Measurements from ENCODE around the gene TEX261.
A peak's percentile ranks its signal among the peaks of the same experiment; 100 is the strongest.
"Not testable (repeated sequence)": the region's sequence is repeated elsewhere in the genome, so short reads cannot be mapped to it uniquely, and the experiment has no call there.

Gene TEX261

GRCh38 chr2:71000780-71001591 lies 6.3 kb upstream of the TEX261 start:
- no peak for TF ChIP-seq TAF1 (IDR thresholded peaks at IDR 0.05; ENCODE audit: low read depth, low read length)
- TF ChIP-seq SPI1 (IDR thresholded peaks at IDR 0.05; ENCODE audit: low read depth, low read length), result no peak
- TF ChIP-seq PAX5 (IDR thresholded peaks at IDR 0.05; ENCODE audit: insufficient read depth, low read length, severe bottlenecking), result no peak
- no peak for TF ChIP-seq POLR2A (IDR thresholded peaks at IDR 0.05; ENCODE audit: low read depth, low read length)
- peak; percentile 93 for FAIRE-seq
- DNase-seq (ENCODE audit: insufficient read length, low spot score), result peak; percentile 71

DNA sequence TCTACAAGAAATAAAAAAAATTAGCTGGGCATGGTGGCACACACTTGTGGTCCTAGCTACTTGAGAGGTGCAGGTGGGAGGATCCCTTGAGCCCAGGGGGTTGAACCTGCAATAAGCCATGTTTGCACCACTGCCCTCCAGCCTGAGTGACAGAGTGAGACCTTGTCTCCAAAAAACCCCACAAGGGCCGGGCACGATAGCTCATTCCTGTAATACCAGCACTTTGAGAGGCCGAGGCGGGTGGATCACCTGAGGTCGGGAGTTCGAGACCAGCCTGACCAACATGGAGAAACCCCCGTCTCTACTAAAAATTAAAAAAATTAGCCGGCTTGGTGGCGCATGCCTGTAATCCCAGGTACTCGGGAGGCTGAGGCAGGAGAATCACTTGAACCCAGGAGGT lies 5.3 kb upstream of the TEX261 start:
- not testable (repeated sequence) for FAIRE-seq

GRCh38 chr2:70999362-70999761 lies 4.7 kb upstream of the TEX261 start:
- no peak for TF ChIP-seq PAX5 (IDR thresholded peaks at IDR 0.05; ENCODE audit: insufficient read depth, low read length, severe bottlenecking)
- no peak for TF ChIP-seq TAF1 (IDR thresholded peaks at IDR 0.05; ENCODE audit: low read depth, low read length)
- no peak for TF ChIP-seq POU2F2 (IDR thresholded peaks at IDR 0.05; ENCODE audit: low read depth, low read length)
- TF ChIP-seq SPI1 (IDR thresholded peaks at IDR 0.05; ENCODE audit: low read depth, low read length), result no peak
- no peak for TF ChIP-seq POLR2A (IDR thresholded peaks at IDR 0.05; ENCODE audit: low read depth, low read length)
- no peak for TF ChIP-seq POLR2AphosphoS5 (IDR thresholded peaks at IDR 0.05; ENCODE audit: low read depth, low read length)
- FAIRE-seq (no peak), DNase-seq (ENCODE audit: insufficient read length, low spot score) (no peak)

More for the DNA sequence above, 5.3 kb upstream of the TEX261 start:
- not testable (repeated sequence) for DNase-seq (ENCODE audit: insufficient read length, low spot score)

GRCh38 chr2:70998885-70999284 lies 4.2 kb upstream of the TEX261 start:
- DNase-seq (ENCODE audit: insufficient read length, low spot score); FAIRE-seq: not testable (repeated sequence)

GRCh38 chr2:70995426-70995729 lies 705 bp upstream of the TEX261 start:
- FAIRE-seq (no peak), DNase-seq (ENCODE audit: insufficient read length, low spot score) (peak; percentile 54)
- no peak for TF ChIP-seq SPI1 (IDR thresholded peaks at IDR 0.05; ENCODE audit: low read depth, low read length)
- no peak for TF ChIP-seq POLR2A (IDR thresholded peaks at IDR 0.05; ENCODE audit: low read depth, low read length)
- no peak for TF ChIP-seq POU2F2 (IDR thresholded peaks at IDR 0.05; ENCODE audit: low read depth, low read length)
- TF ChIP-seq TAF1 (IDR thresholded peaks at IDR 0.05; ENCODE audit: low read depth, low read length), result no peak
- TF ChIP-seq PAX5 (IDR thresholded peaks at IDR 0.05; ENCODE audit: insufficient read depth, low read length, severe bottlenecking), result no peak
- TF ChIP-seq POLR2AphosphoS5 (IDR thresholded peaks at IDR 0.05; ENCODE audit: low read depth, low read length), result no peak

GRCh38 chr2:70994009-70994698 lies 519 bp downstream of the TEX261 start:
- FAIRE-seq, result peak; percentile 75
- TF ChIP-seq POLR2A (IDR thresholded peaks at IDR 0.05; ENCODE audit: low read depth, low read length), result no peak
- TF ChIP-seq SPI1 (IDR thresholded peaks at IDR 0.05; ENCODE audit: low read depth, low read length), result no peak
- TF ChIP-seq TAF1 (IDR thresholded peaks at IDR 0.05; ENCODE audit: low read depth, low read length), result 0 out of 2 replicates have a peak, but pooled peaks have one; percentile 13
- no peak for TF ChIP-seq POLR2AphosphoS5 (IDR thresholded peaks at IDR 0.05; ENCODE audit: low read depth, low read length)

DNA sequence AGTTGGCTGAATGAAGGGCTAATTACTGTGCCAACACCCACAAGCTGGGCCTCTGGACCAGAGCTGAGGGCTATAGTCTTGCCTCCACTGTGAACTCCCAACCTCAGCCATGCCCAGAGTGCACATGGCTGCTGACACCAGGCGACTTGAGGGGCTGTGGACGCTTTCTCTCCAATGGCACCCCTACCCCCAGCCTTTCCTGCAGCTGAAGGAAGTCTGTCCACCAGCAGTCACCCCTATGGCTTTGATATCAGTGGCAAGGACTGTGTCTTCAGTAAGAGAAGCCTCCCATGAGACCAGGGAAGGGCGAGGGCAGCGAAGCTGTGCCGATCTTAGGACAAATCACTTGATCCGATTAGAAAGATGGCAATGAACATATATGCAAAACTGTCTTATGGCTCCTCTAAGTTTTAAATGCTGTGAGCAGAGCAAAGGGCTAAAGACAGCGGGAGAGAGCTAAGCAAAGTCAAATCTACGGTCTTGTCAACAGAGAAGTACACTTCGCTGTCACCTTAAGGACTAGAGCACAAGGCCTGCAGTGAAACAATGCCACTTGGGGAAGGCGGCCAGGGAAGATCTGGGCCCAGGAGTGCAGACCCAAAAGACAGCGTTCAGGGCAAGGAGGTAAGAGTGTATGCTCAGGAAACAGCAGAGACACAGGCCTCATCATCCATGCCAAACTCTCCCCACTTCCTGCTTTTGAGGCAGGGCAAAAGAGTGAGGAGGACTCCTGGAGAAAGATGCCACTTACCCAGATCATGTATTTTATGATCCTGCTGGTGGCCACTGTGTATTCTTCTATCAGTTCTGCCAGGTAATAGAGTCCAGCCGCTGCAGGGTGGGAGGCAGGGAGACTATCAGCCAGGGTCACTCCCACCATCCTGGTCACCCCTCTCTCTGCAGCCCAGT lies 1.5 kb downstream of the TEX261 start:
- TF ChIP-seq POLR2A (IDR thresholded peaks at IDR 0.05; ENCODE audit: low read depth, low read length) (no peak), SPI1 (IDR thresholded peaks at IDR 0.05; ENCODE audit: low read depth, low read length) (peak; percentile 32; the same call in 1 of the 2 replicates)
- DNase-seq (ENCODE audit: insufficient read length, low spot score) (no peak), FAIRE-seq (no peak)

More at GRCh38 chr2:70994009-70994698, 519 bp downstream of the TEX261 start:
- peak; percentile 37 for DNase-seq (ENCODE audit: insufficient read length, low spot score)

DNA sequence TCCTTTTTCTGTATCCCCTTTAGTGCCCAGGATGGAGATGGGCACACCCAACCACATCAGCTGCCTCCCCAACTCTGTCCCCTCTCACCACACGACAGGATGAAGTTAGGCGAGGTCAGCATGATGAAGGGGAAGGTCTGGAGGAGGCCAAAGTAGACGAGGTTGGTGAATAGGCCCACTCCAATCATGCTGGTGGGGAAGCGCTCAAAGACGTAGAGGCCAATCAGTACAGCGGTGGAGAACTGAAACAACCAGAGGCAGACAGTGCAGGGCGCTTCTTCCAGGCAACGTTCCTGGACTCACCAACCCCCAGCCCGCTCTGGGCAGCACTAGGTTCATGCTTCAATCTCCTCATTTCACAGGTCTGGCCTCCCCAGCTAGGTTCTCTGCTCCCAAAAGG lies 2.9 kb downstream of the TEX261 start:
- DNase-seq (ENCODE audit: insufficient read length, low spot score), result no peak
- TF ChIP-seq SPI1 (IDR thresholded peaks at IDR 0.05; ENCODE audit: low read depth, low read length) (no peak), POU2F2 (IDR thresholded peaks at IDR 0.05; ENCODE audit: low read depth, low read length) (no peak), POLR2AphosphoS5 (IDR thresholded peaks at IDR 0.05; ENCODE audit: low read depth, low read length) (no peak), TAF1 (IDR thresholded peaks at IDR 0.05; ENCODE audit: low read depth, low read length) (no peak), POLR2A (IDR thresholded peaks at IDR 0.05; ENCODE audit: low read depth, low read length) (no peak), PAX5 (IDR thresholded peaks at IDR 0.05; ENCODE audit: insufficient read depth, low read length, severe bottlenecking) (no peak)
- FAIRE-seq, result no peak

GRCh38 chr2:70991142-70991541 lies 3.5 kb downstream of the TEX261 start:
- FAIRE-seq, result no peak
- TF ChIP-seq PAX5 (IDR thresholded peaks at IDR 0.05; ENCODE audit: insufficient read depth, low read length, severe bottlenecking), result no peak
- no peak for TF ChIP-seq TAF1 (IDR thresholded peaks at IDR 0.05; ENCODE audit: low read depth, low read length)
- no peak for TF ChIP-seq POLR2AphosphoS5 (IDR thresholded peaks at IDR 0.05; ENCODE audit: low read depth, low read length)
- TF ChIP-seq POLR2A (IDR thresholded peaks at IDR 0.05; ENCODE audit: low read depth, low read length), result no peak
- TF ChIP-seq POU2F2 (IDR thresholded peaks at IDR 0.05; ENCODE audit: low read depth, low read length), result no peak
- TF ChIP-seq SPI1 (IDR thresholded peaks at IDR 0.05; ENCODE audit: low read depth, low read length), result no peak
- DNase-seq (ENCODE audit: insufficient read length, low spot score), result no peak

DNA sequence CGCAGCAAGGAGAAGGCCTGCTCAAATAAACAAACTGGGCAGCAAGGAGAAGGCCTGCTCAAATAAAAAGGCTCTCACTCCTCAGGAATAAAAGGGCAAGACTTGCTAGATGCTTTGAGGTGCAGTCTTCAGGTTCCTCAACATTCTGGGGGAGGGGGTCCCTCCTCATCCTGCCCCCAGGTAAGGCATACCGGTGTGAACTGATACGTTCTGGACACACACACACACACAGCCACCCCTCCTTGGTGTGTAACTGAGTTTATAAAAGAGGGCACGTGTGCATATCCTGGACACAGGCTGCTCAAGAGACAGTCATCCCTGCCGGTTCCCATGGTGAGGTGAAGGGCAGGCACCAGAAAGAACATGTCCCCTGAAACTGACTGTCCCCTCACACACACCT lies 4.5 kb downstream of the TEX261 start:
- DNase-seq (ENCODE audit: insufficient read length, low spot score) (no peak), FAIRE-seq (no peak)
- TF ChIP-seq TAF1 (IDR thresholded peaks at IDR 0.05; ENCODE audit: low read depth, low read length) (no peak), POLR2A (IDR thresholded peaks at IDR 0.05; ENCODE audit: low read depth, low read length) (no peak), SPI1 (IDR thresholded peaks at IDR 0.05; ENCODE audit: low read depth, low read length) (no peak), PAX5 (IDR thresholded peaks at IDR 0.05; ENCODE audit: insufficient read depth, low read length, severe bottlenecking) (no peak), POLR2AphosphoS5 (IDR thresholded peaks at IDR 0.05; ENCODE audit: low read depth, low read length) (no peak), POU2F2 (IDR thresholded peaks at IDR 0.05; ENCODE audit: low read depth, low read length) (no peak)
